Right lobe of liver (tissue), 4 donors: Measurements from ENCODE around the gene EVA1A.

ENCODE experiments used
- CTCF ChIP-seq, 4 donors: fragments of 200-600 bp in 3 of 4; fragments of 450-650 bp in 1 of 4; IDR thresholded peaks; one replicate each; pipeline versions ENCODE4 v1.5.1 to v1.8.0; 2016 to 2022; ENCODE audit warnings: antibody characterized with exemption in 4 of 4, mild to moderate bottlenecking in 2 of 4
- POLR2A ChIP-seq: fragments of 450-650 bp; IDR thresholded peaks from one replicate; pipeline ENCODE4 v1.6.1; 2017; ENCODE audit warnings: antibody characterized with exemption, mild to moderate bottlenecking
- donor health status: DM: no; HTN: no; CAD: no.
- donor health status: DM: no; HTN: no; CAD: no.
- donor health status: DM: no; HTN: yes; CAD: no.

- no peak for TF ChIP-seq CTCF (IDR thresholded peaks at IDR 0.05)
- TF ChIP-seq POLR2A: no peak
These were observed 8.8 kb upstream of the EVA1A start for GRCh38 chr2:75569546-75569945.
